ENCODE results near the gene JPH4. TPM values are rescaled to one million over a fixed set of nuclear protein-coding genes. Genes with fewer than 3 reads are reported as not detected.
"Not testable (repeated sequence)": the region's sequence is repeated elsewhere in the genome, so short reads cannot be mapped to it uniquely, and the experiment has no call there.

JPH4 gene
- total RNA-seq, 4 donors from 2014 or later: 0.30 to 0.60 (median 0.30) TPM; not detected in 1

DNA sequence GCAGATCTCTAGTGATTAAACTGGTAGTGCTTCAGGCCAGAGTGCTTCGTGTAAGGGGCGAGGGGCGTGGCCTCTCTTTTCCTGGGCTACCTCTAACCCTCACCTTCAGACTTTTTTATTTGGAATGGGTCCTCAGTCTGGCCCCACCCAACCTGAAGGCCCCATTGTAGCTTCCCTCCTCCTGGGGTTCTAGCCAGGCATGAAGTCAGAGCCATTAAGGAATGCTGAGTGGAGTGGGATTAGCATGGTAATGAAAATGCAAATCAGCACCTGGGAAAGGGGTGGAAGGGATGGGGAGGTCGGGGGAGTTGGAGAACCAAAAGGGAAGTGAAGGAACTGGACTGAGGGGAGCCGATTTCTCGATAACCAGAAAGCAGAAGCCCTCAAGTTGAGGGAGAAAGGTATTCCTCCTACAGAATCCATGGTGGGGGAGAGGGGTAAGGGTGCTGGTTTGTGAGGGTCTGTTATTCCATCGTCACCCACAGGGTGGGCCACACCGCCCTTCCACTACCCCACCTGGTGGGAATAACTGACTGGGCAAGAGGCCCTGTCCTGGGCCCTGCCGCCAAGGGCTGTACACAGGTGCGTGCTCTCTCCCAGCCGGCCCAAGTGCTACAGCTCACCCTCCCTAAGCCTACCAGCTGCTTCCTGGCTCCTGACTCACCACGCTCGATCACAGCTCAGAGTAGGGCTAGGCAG lies 41.1 kb downstream of the JPH4 start:
- Histone ChIP-seq H3K4me3 (no peak overlapping the region), H3K36me3 (no peaks in the 10 kb centered on the region), H3K4me1 (peaks cover 2% of the 10 kb centered on the region), H3K27me3 (no peaks in the 10 kb centered on the region), H3K9me3 (no peaks in the 10 kb centered on the region), H3K27ac (no peak overlapping the region)
- TF ChIP-seq POLR2A (IDR thresholded peaks at IDR 0.05) (no peak), EP300 (IDR thresholded peaks at IDR 0.05) (no peak), POLR2AphosphoS5 (IDR thresholded peaks at IDR 0.05) (no peak)
- TF ChIP-seq, protein P1, sequence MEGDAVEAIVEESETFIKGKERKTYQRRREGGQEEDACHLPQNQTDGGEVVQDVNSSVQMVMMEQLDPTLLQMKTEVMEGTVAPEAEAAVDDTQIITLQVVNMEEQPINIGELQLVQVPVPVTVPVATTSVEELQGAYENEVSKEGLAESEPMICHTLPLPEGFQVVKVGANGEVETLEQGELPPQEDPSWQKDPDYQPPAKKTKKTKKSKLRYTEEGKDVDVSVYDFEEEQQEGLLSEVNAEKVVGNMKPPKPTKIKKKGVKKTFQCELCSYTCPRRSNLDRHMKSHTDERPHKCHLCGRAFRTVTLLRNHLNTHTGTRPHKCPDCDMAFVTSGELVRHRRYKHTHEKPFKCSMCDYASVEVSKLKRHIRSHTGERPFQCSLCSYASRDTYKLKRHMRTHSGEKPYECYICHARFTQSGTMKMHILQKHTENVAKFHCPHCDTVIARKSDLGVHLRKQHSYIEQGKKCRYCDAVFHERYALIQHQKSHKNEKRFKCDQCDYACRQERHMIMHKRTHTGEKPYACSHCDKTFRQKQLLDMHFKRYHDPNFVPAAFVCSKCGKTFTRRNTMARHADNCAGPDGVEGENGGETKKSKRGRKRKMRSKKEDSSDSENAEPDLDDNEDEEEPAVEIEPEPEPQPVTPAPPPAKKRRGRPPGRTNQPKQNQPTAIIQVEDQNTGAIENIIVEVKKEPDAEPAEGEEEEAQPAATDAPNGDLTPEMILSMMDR (IDR thresholded peaks at IDR 0.05): no peak
- no peak for DNase-seq (ENCODE audit: low spot score in 2 of 2)
- 62% methylated on average over 13 of the region's 13 CpGs for WGBS

DNA sequence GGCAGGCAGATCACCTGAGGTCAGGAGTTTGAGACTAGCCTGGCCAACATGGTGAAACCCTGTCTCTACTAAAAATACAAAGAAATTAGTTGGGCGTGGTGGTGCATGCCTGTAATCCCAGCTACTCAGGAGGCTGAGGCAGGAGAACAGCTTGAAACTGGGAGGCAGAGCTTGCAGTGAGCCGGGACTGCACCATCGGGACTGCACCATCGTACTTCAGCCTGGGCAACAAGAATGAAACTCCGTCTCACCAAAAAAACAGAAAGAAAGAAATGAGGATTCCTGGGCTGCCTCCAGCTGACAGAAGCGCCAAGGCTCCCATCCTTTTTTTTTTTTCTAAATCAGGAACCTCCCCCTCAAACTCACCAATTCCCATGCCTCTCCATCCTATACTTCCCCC lies 41.7 kb downstream of the JPH4 start:
- H3K36me3 ChIP-seq; H3K4me1 ChIP-seq; H3K9me3 ChIP-seq; H3K27me3 ChIP-seq; H3K4me3 ChIP-seq; DNase-seq (ENCODE audit: low spot score in 2 of 2); H3K27ac ChIP-seq: not testable (repeated sequence)
- 79% methylated on average over 6 of the region's 6 CpGs for WGBS

DNA sequence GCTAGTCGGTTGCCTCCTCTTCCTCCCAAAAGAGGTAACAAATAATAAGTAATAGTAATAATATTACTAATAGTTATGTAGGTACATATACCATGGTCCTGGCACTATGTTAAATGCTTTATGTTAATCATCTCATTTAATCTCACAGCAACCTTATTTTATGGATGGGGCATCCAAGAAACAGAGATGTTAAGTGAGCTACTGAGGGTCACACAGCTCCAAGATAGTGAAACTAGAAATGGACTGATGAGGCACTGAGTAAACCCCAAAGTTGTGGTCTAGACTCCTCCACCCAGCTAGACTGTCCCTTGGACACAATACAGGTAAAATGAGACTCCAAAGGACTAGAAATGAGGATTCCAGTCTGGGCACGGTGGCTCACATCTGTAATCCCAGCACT lies 42.1 kb downstream of the JPH4 start:
- Histone ChIP-seq H3K36me3 (no peaks in the 10 kb centered on the region), H3K9me3 (no peaks in the 10 kb centered on the region), H3K4me1 (peaks cover 2% of the 10 kb centered on the region), H3K27me3 (no peaks in the 10 kb centered on the region), H3K4me3 (no peak overlapping the region), H3K27ac (no peak overlapping the region)
- DNase-seq (ENCODE audit: low spot score in 2 of 2): no peak
- TF ChIP-seq, protein P1 (IDR thresholded peaks at IDR 0.05): no peak
- TF ChIP-seq POLR2A (IDR thresholded peaks at IDR 0.05) (no peak), POLR2AphosphoS5 (IDR thresholded peaks at IDR 0.05) (no peak), EP300 (IDR thresholded peaks at IDR 0.05) (no peak)
- 92% methylated on average over 2 of the region's 2 CpGs for WGBS

DNA sequence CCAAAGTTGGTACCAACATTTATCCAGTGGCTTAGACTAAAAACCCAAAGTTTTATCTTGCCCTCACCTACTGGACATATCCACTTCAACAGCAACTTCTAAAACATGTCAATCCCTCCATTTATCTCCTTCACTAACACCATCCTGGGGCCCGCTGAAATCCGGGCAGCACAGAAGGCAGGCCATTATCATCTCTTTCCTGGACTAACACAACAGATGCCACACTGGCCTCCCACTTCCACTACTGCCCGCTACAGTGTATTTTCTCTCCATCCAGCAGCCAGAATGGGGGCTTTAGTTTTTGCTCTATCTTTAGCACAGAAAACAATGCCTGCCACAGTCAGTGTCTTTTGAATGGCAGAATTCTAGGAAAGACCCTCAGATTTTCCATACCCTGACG lies 42.6 kb downstream of the JPH4 start:
- H3K27ac ChIP-seq: no peak overlapping the region
- no peak for DNase-seq (ENCODE audit: low spot score in 2 of 2)
- H3K27me3 ChIP-seq: no peaks in the 10 kb centered on the region
- H3K4me1 ChIP-seq: peaks cover 2% of the 10 kb centered on the region
- no peaks in the 10 kb centered on the region for H3K36me3 ChIP-seq
- no peaks in the 10 kb centered on the region for H3K9me3 ChIP-seq
- H3K4me3 ChIP-seq: no peak overlapping the region
- no peak for TF ChIP-seq POLR2AphosphoS5 (IDR thresholded peaks at IDR 0.05)
- no peak for TF ChIP-seq POLR2A (IDR thresholded peaks at IDR 0.05)
- TF ChIP-seq, protein P1 (IDR thresholded peaks at IDR 0.05): no peak
- no peak for TF ChIP-seq EP300 (IDR thresholded peaks at IDR 0.05)
- WGBS: 87% methylated on average over 4 of the region's 4 CpGs

DNA sequence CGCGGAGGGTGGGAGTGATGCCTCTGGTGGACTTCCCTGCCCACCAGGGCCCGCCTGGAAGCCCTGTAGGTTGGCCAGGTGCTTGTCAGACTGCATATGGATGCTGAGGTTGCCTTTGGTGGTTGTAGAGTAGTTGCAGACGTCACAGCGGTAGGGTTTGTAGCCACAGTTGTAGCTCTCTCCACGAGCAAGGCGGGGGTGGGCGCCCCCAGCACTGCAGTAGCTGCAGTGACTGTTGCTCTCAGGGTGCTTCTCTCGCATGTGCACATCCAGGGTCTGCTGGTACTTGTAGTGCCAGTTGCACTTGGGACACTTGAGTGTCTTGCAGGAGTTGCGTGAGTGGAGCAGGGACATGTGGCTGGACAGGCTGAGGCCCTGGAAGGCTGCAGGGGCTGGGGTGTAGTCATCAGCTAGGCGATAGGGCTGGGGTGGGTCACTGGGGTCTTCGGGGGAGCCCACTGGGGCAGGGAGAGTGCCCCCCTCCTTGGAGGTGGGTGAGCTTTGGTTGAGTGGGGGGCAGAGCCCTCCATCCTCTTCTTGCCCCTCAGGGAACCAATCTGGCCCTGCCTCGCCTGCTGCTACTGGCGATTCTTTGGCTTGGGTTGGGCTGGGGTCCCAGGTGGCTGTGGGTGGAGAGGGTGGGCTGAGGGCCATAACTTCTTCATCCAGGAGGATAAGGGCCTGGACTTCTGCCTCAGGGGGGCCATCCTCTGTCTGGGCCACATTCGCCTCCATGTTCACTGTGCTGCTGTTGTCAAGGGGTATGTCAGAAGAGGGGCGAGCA lies 44.7 kb downstream of the JPH4 start:
- TF ChIP-seq, protein P1 (IDR thresholded peaks at IDR 0.05): no peak
- TF ChIP-seq POLR2AphosphoS5 (IDR thresholded peaks at IDR 0.05) (no peak), EP300 (IDR thresholded peaks at IDR 0.05) (no peak), POLR2A (IDR thresholded peaks at IDR 0.05) (no peak)
- WGBS: 89% methylated on average over 13 of the region's 16 CpGs
- no peak overlapping the region for H3K4me3 ChIP-seq
- no peaks in the 10 kb centered on the region for H3K36me3 ChIP-seq
- H3K27ac ChIP-seq: no peak overlapping the region
- peaks cover 2% of the 10 kb centered on the region for H3K4me1 ChIP-seq
- no peaks in the 10 kb centered on the region for H3K27me3 ChIP-seq
- H3K9me3 ChIP-seq: no peaks in the 10 kb centered on the region
- no peak for DNase-seq (ENCODE audit: low spot score in 2 of 2)
